Lower leg skin (tissue), 4 donors: ENCODE results near the gene PKD1. TPM values are rescaled to one million over a fixed set of nuclear protein-coding genes. Genes with fewer than 3 reads are reported as not detected.

Experiments used
- DNase-seq, 2 donors: peaks; one replicate each; pipeline ENCODE4 v3.0.0-alpha.2; 2019; ENCODE audit warnings: low spot score in 2 of 2
- H3K4me3 ChIP-seq: fragments of 200-600 bp; sonication (generic); 2 replicates; pipeline ENCODE4 v1.5.1; 2017; ENCODE audit warnings: mild to moderate bottlenecking, low read depth; ENCODE audit not compliant: poor library complexity, severe bottlenecking
- POLR2A ChIP-seq, 2 donors: fragments of 450-650 bp; IDR thresholded peaks; one replicate each; pipeline ENCODE4 v1.6.1; 2016 to 2017; ENCODE audit warnings: antibody characterized with exemption in 2 of 2, mild to moderate bottlenecking in 1 of 2, moderate library complexity in 1 of 2
- WGBS, 2 donors: methylation state at CpG; one replicate each; pipeline ENCODE4 v1.1.5; 2018; 5-methylcytosine and 5-hydroxymethylcytosine counted together
- intact Hi-C: fragments of 100-400 bp; cut with DNase I; formaldehyde crosslinking; loops from one replicate; pipeline ENCODE4 v1.15.0; 2023; ENCODE audit warnings: low total_unique reads
- total RNA-seq, 4 donors: library from RNA; depleted of rRNA; stranded (reverse); fragments of >200 nt; gene quantifications; one replicate each; pipeline ENCODE4 v1.1.0, GENCODE V29; 2016
- TF ChIP-seq, protein P1 (sequence below), 3 donors: fragments of 450-650 bp; IDR thresholded peaks; one replicate each; pipeline ENCODE4 v1.5.1; 2016; ENCODE audit warnings: antibody characterized with exemption in 3 of 3, mild to moderate bottlenecking in 3 of 3, moderate library complexity in 2 of 3

PKD1 gene
- total RNA-seq, 4 donors from 2014 or later: 125 to 266 (median 192) TPM

DNA sequence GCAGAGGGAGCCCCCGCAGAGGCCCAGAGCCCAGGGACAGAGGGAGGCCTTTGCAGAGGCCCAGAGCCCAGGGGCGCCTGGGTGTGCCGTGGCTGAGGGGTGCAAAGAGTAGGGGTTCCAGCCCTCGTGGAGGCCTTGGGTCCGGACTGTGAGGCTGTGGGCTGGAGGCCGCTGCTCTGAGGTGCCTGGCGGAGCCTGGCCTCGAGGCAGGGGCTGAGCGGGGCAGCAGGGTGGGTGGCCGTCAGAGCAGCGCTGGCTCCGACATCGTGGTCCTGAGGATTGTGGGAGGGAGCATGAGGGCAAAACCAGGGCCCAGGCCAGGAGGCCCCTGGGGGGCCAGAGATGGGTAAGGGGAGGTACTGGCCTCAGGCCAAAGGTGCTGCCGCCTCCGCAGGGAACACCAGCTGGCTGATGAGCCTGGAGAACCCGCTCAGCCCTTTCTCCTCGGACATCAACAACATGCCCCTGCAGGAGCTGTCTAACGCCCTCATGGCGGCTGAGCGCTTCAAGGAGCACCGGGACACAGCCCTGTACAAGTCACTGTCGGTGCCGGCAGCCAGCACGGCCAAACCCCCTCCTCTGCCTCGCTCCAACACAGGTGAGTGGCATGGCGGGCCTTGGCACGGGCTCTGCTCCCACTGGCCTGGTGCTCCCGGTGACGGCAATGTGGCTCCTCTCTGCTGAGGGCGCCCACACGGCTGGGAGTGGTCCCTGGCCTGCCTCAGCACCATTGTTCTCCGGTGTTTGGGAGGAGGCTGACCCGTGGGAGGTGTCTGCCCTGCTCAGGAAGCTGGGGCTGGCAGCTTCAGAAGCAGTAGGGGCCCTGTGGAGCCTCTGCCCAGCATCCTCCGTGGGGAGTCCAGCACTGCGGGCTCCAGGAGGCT is 54.3 kb downstream of the PKD1 start:
- WGBS, 2 donors: 79 to 81% methylated on average over 29 to 35 of the region's 35 CpGs
- H3K4me3 ChIP-seq: no peak overlapping the region
- TF ChIP-seq, protein P1, sequence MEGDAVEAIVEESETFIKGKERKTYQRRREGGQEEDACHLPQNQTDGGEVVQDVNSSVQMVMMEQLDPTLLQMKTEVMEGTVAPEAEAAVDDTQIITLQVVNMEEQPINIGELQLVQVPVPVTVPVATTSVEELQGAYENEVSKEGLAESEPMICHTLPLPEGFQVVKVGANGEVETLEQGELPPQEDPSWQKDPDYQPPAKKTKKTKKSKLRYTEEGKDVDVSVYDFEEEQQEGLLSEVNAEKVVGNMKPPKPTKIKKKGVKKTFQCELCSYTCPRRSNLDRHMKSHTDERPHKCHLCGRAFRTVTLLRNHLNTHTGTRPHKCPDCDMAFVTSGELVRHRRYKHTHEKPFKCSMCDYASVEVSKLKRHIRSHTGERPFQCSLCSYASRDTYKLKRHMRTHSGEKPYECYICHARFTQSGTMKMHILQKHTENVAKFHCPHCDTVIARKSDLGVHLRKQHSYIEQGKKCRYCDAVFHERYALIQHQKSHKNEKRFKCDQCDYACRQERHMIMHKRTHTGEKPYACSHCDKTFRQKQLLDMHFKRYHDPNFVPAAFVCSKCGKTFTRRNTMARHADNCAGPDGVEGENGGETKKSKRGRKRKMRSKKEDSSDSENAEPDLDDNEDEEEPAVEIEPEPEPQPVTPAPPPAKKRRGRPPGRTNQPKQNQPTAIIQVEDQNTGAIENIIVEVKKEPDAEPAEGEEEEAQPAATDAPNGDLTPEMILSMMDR (IDR thresholded peaks at IDR 0.05): no peak
- no peak for TF ChIP-seq POLR2A (IDR thresholded peaks at IDR 0.05)
- no peak for DNase-seq
- intact Hi-C loops: loop anchor here (10.0 kb wide), 1 partner anchor 47 kb away; no protein-coding TSS in a partner anchor

DNA sequence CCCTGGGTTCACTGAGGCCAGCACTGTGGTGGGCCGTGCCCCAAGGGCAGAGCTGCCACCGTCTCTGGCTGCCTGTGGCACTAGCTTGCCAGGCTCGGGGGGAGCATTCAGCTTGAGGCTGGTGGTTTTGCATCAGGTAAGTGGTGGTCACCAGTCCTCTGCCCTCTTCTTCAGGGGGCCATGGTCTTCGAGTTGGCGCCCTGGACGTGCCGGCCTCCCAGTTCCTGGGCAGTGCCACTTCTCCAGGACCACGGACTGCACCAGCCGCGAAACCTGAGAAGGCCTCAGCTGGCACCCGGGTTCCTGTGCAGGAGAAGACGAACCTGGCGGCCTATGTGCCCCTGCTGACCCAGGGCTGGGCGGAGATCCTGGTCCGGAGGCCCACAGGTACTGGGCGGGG is 55.7 kb downstream of the PKD1 start:
- 89 to 90% methylated on average over 16 of the region's 16 CpGs for WGBS, 2 donors
- intact Hi-C loops: loop anchor here (10.0 kb wide), 1 partner anchor 45 kb away; no protein-coding TSS in a partner anchor
- TF ChIP-seq POLR2A (IDR thresholded peaks at IDR 0.05): no peak
- TF ChIP-seq, protein P1 (IDR thresholded peaks at IDR 0.05): no peak
- no peak overlapping the region for H3K4me3 ChIP-seq
- no peak for DNase-seq

DNA sequence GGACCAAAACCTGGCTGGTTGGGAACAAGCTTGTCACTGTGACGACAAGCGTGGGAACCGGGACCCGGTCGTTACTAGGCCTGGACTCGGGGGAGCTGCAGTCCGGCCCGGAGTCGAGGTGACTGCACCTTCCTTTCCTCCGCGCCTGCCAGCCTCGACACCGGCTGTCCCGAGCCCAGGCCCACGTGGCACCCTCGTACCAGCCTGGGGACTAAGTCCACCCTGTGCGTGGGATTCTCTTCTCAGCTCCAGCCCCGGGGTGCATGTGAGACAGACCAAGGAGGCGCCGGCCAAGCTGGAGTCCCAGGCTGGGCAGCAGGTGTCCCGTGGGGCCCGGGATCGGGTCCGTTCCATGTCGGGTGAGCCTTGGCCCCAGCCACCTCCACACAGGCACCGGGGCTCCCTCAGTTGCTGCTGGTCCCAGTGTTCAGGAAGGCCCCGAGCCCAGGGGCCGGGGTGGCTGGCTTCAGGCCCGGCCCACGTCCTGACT is 56.3 kb downstream of the PKD1 start:
- H3K4me3 ChIP-seq: no peak overlapping the region
- intact Hi-C loops: no loop called here
- WGBS, 2 donors: 82 to 87% methylated on average over 15 to 30 of the region's 30 CpGs
- no peak for DNase-seq
- no peak for TF ChIP-seq POLR2A (IDR thresholded peaks at IDR 0.05)
- TF ChIP-seq, protein P1 (IDR thresholded peaks at IDR 0.05): no peak

DNA sequence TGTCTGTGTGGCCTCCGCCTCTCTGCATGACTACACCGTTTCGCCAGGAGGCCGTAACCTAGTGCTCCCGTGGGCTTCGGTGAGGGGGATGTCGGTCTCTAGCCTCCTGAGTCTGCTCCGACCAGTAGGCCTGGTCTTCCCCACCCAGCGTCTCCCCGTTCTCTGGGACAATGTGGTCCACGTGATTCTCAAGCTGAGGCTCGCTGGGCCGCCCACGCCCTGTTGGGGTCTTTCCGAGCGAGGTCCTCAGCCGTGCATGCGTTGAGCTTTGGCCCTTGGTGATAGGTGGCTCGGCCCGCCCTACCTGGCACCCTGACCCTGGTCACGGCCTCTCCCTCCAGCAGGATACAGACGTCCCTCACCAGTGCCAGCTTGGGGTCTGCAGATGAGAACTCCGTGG is 57.0 kb downstream of the PKD1 start:
- intact Hi-C loops: no loop called here
- TF ChIP-seq, protein P1 (IDR thresholded peaks at IDR 0.05): no peak
- TF ChIP-seq POLR2A (IDR thresholded peaks at IDR 0.05): no peak
- 60 to 74% methylated on average over 4 to 21 of the region's 23 CpGs for WGBS, 2 donors
- DNase-seq: no peak
- no peak overlapping the region for H3K4me3 ChIP-seq

DNA sequence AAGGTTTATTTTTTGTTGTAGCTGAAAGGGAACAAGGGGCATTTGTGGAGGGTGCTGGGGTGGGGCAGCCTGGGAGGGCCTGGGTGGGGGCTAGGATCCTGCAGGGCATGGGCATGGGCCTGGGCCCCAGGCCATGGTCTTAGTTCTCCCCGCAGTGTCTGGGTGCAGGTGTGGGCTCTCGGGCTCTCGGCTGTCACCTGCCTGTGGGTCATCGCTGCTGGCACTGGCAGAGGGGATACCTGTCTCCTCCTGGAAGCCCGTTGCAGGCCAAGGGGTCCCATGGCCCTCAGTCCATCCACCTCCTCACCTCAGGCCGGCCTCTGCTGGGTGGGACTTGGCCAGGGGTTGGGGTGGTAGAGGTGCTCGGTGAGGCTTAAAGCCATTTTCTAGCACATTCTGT is 57.6 kb downstream of the PKD1 start:
- 82 to 87% methylated on average over 6 to 7 of the region's 7 CpGs for WGBS, 2 donors
- intact Hi-C loops: no loop called here
- H3K4me3 ChIP-seq: no peak overlapping the region
- no peak for DNase-seq
- no peak for TF ChIP-seq POLR2A (IDR thresholded peaks at IDR 0.05)
- TF ChIP-seq, protein P1 (IDR thresholded peaks at IDR 0.05): no peak
